Measurements from ENCODE around the gene FMN1.
"Not testable (repeated sequence)": the region's sequence is repeated elsewhere in the genome, so short reads cannot be mapped to it uniquely, and the experiment has no call there.

The FMN1 gene

GRCh38 chr15:33086500-33087121 lies 107.9 kb downstream of the FMN1 start:
- no peak for DNase-seq

DNA sequence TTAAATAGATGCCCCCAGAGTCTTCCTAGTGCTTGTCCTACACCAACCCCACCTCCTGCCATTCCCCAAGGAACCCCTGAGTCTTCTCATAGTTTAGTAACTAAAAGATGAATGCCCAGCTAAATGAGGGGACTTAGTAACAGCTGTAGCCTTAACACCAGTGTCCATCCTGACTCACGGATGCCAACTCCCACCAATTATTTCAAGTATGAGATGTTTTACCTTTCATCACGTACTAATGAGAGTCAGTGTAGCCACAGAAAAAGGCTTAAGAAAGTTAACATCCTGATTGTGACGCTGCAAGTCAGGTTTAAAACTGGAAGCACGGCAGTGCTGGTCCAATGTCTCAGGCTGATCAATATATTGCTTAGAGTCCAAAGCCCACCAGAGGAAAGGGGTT lies 109.9 kb downstream of the FMN1 start:
- no peak for DNase-seq

DNA sequence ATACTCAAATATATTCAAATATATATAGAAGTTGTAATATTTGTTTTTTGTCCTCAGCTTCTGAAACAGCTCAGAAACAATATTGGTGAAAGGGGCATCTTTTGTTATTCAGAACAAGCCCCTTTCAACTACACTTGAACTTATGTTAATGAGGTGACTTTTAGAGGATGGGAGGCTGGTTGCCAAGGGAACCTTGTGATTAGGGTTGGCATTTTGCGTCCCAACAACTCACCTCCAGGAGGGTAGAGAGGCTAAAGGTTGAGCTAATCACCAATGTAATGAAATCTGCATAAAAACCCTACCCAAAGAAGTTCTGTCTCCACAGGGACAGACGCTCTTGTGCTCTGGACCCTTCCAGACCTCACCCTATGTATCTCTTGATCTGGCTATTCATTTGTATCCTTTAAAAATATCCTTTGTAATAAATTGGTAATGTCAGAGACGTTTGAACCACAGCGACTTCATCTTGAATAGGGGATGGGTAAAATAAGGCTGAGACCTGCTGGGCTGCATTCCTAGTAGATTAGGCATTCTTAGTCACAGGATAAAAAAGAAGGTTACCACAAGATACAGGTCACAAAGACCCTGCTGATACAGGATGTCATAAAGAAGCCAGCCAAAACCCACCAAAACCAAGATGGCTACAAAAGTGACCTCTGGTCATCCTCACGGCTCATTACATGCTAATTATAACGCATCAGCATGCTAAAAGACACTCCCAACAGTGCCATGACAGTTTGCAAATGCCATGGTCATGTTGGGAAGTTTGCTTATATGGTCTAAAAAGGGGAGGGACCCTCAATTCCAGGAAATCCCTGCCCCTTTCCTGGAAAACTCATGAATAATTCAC lies 111.1 kb downstream of the FMN1 start:
- DNase-seq, result no peak

- no peak for DNase-seq
Observed at GRCh38 chr15:33080006-33080405, 114.5 kb downstream of the FMN1 start.

- no peak for DNase-seq
Observed at GRCh38 chr15:33078607-33079006, 115.9 kb downstream of the FMN1 start.

DNA sequence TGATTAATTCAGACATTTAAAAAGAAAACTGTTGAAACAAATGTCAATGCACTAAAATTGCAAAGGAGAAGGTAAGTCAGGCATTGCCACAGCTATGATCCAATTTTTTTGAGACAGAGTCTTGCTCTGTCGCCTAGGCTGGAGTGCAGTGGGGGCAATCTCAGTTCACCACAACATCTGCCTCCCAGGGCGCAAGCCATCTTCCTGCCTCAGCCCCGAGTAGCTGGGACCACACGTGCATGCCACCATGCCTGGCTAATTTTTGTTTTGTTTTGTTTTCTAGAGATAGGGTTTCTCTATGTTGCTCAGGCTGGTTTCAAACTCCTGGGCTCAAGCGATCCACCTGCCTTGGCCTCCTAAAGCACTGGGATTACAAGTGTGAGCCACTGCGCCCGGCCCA lies 117.6 kb downstream of the FMN1 start:
- DNase-seq, result no peak

DNA sequence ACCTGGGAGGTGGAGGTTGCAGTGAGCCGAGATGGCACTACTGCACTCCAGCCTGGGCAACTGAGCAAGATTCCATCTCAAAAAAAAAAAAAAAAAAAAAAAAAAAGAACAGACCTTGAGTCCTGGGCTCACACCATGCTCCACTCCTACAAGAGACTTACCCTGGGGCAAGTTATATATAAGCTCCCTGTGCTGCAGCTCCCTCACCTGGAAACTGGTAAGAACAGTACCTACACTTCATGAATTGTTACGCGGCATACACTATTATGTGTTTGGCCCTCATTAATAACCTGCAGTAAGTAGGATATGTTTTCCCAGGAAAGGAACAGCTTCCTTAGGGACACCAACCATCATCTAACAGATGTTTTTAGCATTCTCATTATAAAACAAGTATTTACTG lies 119.6 kb downstream of the FMN1 start:
- DNase-seq, result no peak

- DNase-seq, result no peak
Observed at GRCh38 chr15:33074212-33074611, 120.3 kb downstream of the FMN1 start.

DNA sequence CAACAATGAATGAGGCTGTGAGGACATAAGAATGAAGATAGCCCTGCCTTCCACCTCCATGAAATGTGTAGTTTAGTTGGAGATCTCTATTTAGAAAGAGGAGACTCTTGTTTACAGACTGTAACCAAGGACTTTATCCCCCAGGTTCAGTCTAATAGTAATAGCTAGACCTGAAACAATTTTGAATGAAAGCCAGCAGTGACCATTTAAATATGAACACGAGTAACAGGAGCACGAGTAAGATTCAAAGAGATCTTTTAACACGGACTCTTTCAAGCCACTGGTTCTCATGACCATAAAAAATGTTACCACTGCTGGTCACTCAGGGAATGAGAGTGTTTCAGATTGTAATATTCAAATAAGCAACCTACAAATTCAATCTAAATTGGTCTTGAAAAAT lies 123.1 kb downstream of the FMN1 start:
- no peak for DNase-seq

- DNase-seq, result not testable (repeated sequence)
Observed at GRCh38 chr15:33069903-33070302, 124.6 kb downstream of the FMN1 start.

GRCh38 chr15:33069161-33069560 lies 125.4 kb downstream of the FMN1 start:
- DNase-seq, result no peak

DNA sequence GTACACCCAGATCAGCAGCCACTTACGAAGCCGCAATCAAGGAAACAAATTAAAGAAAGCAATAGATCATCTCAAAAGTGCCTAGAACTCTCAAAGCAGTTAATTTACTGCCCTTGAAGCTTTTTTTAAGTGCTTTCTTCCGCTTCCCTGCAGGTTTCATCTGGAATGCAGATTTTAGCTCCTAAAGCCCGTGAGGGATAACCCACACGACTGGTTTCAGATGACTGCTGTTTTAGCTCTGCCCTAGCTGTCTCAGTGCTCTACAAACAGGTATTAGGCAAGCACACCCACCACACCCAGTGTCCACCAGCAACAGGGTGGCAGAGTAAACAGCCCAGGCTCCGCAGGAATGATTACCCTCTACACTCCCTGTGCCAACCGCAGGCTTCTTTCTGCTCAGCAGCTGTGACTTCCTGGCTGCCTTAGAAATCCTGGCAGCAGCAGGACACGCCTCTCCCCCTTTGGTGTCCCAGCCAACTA lies 126.0 kb downstream of the FMN1 start:
- DNase-seq, result peak; percentile 65

DNA sequence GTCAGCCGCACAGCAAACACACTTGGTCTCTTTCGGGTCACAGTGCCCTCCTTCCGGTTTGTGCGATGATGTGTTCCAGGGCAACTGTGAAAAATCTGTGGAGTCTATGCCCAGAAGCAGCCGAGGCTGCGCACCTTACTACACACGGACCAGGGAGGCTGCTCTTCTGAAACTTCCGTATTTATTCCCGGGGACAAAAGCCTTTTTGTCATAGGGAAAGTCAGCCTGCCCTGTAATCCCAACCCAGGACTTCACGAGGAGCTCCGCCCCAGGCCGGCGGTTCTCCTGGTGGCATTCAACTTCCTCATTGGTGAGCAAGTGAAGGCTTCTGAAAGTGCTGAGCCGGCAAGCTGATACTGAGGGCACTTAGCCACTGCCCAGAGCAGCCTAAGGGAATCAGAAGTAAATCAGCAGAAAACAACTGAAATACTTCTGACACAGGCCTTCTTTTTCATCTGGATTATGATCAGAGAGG lies 126.5 kb downstream of the FMN1 start:
- DNase-seq, result peak; percentile 51

DNA sequence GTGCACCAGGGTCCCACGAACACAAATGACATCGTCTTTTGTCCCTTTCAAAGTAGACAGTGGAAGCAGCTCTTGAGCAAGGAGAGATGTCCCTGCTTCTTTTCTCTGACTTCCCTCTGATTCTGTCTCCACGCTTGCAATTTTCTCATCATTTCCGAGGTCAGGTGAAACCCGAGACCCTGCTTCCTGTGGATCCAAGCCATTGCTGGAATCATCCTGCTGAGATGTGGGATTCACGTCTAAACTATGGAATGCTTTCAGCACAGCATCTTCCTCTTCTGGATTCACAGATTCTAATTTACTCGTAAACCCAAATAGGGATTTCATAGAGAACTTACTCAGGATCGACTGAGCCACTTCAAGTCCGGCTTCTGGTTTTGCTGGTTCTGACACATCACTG lies 127.1 kb downstream of the FMN1 start:
- no peak for DNase-seq

- no peak for DNase-seq
Observed at GRCh38 chr15:33066584-33066983, 127.9 kb downstream of the FMN1 start.

GRCh38 chr15:33064878-33065277 lies 129.6 kb downstream of the FMN1 start:
- no peak for DNase-seq

DNA sequence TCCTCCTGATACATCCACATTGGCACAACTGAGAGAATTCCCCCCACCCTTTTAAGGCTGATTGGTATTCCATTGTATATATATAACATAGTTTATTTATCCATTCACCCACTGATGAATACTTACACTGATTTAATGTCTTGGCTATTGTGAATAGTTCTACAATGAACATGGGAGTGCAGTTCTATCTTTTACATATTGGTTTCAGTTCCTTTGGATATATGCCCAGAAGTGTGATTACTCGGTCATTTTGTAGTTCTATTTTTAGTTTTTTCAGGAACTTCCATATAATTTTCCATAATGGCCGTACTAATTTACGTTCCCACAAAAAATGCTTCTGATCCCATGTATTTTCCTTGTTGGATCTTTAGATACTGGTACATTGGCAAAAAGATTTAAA lies 135.3 kb downstream of the FMN1 start:
- DNase-seq, result no peak

DNA sequence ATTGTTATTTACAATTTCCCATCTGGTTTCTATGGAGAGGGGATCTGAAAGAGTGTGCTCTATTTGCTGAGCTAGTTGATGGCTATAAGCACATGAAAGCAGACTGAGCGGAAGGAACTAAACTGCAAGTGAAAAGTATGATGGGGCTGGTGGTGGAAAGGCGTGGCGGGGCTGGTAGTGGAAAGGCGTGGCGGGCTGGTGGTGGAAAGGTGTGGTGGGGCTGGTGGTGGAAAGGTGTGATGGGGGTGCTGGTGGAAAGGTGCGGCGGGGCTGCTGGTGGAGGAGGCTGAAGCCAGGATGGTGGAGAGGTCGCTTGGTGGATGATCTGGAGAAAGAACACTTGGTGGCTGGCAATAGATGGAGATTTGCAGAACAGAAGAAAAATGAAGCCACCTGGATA lies 136.7 kb downstream of the FMN1 start:
- no peak for DNase-seq

DNA sequence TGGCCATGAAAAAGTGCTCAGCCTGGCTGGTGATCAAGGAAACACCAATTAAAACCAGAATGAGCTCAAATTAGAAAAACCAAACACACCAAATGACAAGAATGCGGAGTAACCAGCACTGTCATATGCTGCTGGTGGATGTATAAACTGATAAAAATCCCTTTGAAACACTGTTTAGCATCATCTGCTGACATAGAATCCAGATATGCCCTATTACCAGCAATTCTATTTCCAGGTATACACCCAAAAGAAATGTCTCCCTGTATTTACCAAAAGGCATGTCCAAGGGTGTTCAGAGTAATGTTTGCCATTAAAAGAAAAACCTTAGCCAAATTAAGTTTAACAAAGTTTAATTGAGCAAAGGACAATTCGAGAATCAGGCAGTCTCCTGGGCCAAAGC lies 138.6 kb downstream of the FMN1 start:
- no peak for DNase-seq

- no peak for DNase-seq
Observed at GRCh38 chr15:33051528-33051927, 143.0 kb downstream of the FMN1 start.

DNA sequence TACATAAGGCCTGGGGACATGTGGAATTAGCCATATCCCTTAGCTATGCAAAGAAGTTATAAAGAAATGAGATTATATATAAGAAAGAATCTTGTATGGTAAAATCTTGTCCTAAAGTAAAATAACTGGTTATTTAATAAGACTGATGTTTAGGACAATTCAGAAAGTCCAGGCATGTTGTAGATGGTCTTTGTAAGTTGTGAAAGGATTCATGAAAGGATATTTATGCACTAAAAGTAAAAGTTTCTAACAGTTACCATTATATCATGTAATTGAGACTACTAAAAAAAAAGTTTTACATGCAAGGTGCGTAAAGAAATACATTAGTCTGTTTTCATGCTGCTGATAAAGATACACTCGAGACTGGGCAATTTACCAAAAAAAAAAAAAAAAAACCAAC lies 146.3 kb downstream of the FMN1 start:
- no peak for DNase-seq

GRCh38 chr15:33047077-33047476 lies 147.4 kb downstream of the FMN1 start:
- DNase-seq, result no peak

DNA sequence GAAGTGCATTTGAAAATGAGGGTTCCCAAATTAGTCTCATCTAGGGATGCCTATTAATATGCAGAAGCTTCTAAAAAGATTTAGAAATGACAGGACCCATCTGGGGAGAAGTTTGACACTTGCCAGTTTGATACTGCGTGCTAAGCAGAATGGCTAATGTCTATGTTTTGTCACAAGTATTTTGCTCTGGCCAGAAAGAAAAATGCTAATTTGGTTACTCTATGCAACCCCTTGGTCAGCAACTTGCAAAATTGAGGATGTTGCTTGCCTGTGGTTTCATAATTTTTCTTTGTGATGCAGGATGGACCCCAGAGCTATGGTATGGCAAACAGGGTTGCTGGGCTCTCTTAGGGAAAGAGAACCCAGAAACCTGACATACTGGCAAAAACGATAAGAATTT lies 148.2 kb downstream of the FMN1 start:
- DNase-seq, result no peak

DNA sequence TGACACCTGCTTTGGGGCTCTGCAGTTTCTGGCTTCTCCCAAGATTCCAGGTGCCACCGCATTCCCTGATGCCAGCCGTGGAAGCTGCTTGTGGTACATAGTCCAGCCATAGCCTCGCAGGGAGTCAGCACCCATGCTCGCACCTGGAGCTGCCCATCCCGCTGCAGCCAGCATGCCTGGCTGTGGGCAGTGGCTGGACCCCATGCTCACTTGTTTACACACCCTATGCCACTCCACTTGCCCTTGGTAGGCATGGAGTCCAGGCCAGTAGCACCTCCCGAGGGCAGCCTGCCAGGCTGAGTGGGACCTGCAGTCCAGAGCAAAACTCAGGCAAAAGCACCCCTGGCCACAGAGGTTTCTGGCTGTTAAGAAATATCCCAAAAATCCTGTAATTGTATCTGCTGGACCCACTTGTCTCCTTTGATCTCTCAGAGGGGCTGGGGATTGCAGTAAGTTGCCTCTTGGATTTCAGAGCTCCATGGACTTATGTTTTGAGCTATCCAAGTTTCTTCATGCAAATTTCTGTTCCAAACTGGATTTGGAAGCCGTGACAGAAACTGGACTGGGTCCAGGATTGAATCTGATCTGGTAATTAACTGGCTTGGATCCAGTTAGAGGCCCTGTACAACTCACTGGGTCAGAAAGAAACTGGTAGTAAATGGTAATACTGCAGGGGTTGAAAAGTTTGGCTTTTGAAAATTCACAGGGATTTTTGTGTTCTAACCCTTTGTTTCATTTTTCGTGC lies 149.3 kb downstream of the FMN1 start:
- DNase-seq, result peak; percentile 78

Measured in right hindlimb (tissue), 1 donor.